Ammon's horn (tissue), 1 donor: ENCODE results near the gene TMPRSS11D.

Source experiments
- DNase-seq: peaks from one replicate; pipeline ENCODE4 v3.0.0-alpha.2; 2016; ENCODE audit warnings: low spot score

Gene TMPRSS11D

GRCh38 chr4:67883902-67884301, at the start of gene TMPRSS11D:
TSS of gene TMPRSS11D (minus strand) at chr4:67884002. CDS start at chr4:67883933, 69 bp downstream.
- no peak for DNase-seq

- DNase-seq: no peak
Observed at GRCh38 chr4:67933038-67933437, 49.2 kb upstream of the TMPRSS11D start.

- no peak for DNase-seq
Observed at GRCh38 chr4:67931256-67931655, 47.5 kb upstream of the TMPRSS11D start.

GRCh38 chr4:67929426-67929825, 45.6 kb upstream of the TMPRSS11D start:
- DNase-seq: no peak

- no peak for DNase-seq
Observed at GRCh38 chr4:67928546-67928945, 44.7 kb upstream of the TMPRSS11D start.

- no peak for DNase-seq
Observed at GRCh38 chr4:67927251-67927650, 43.4 kb upstream of the TMPRSS11D start.

- DNase-seq: no peak
Observed at GRCh38 chr4:67926485-67926884, 42.7 kb upstream of the TMPRSS11D start.

GRCh38 chr4:67922697-67923096, 38.9 kb upstream of the TMPRSS11D start:
- no peak for DNase-seq

- no peak for DNase-seq
Observed at GRCh38 chr4:67918428-67918827, 34.6 kb upstream of the TMPRSS11D start.

- DNase-seq: no peak
Observed at GRCh38 chr4:67915400-67915966, 31.7 kb upstream of the TMPRSS11D start.

GRCh38 chr4:67912080-67912479, 28.3 kb upstream of the TMPRSS11D start:
- DNase-seq: no peak

- DNase-seq: no peak
Observed at GRCh38 chr4:67911638-67912037, 27.8 kb upstream of the TMPRSS11D start.

GRCh38 chr4:67911141-67911540, 27.3 kb upstream of the TMPRSS11D start:
- no peak for DNase-seq

- no peak for DNase-seq
Observed at GRCh38 chr4:67910585-67910905, 26.7 kb upstream of the TMPRSS11D start.

GRCh38 chr4:67909905-67910584, 26.2 kb upstream of the TMPRSS11D start:
- no peak for DNase-seq

GRCh38 chr4:67907650-67908049, 23.8 kb upstream of the TMPRSS11D start:
- DNase-seq: no peak

- no peak for DNase-seq
Observed at GRCh38 chr4:67899096-67899495, 15.3 kb upstream of the TMPRSS11D start.

- DNase-seq: no peak
Observed at GRCh38 chr4:67897686-67898085, 13.9 kb upstream of the TMPRSS11D start.

- DNase-seq: no peak
Observed at GRCh38 chr4:67896421-67897065, 12.7 kb upstream of the TMPRSS11D start.

GRCh38 chr4:67894659-67895058, 10.9 kb upstream of the TMPRSS11D start:
- DNase-seq: no peak

- no peak for DNase-seq
Observed at GRCh38 chr4:67892905-67893304, 9.1 kb upstream of the TMPRSS11D start.

- no peak for DNase-seq
Observed at GRCh38 chr4:67892253-67892652, 8.5 kb upstream of the TMPRSS11D start.

GRCh38 chr4:67891645-67892044, 7.8 kb upstream of the TMPRSS11D start:
- DNase-seq: no peak

GRCh38 chr4:67886281-67886680, 2.5 kb upstream of the TMPRSS11D start:
- DNase-seq: no peak
